Measurements from ENCODE around the gene TAF1B.

The TAF1B gene

DNA sequence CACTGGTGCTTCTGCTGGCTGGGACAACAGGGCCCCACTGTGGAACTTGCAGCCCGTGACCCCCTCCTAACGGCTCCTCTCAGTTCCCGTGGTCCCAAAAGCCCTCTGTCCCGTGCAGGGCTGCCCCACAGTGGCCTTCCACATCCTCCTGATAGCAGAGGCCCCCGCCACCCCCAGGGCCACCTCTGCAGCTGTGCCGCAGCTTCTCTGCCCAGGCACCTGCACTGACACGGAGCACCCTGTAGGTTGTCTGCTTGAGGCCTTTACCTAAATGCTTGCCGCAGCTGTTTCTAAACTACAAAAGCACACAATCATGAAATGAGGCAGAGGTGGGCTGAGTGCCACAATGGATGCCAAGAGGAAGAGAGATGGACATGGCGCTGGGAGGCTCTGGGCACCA lies 94.7 kb downstream of the TAF1B start:
- DNase-seq = no peak

DNA sequence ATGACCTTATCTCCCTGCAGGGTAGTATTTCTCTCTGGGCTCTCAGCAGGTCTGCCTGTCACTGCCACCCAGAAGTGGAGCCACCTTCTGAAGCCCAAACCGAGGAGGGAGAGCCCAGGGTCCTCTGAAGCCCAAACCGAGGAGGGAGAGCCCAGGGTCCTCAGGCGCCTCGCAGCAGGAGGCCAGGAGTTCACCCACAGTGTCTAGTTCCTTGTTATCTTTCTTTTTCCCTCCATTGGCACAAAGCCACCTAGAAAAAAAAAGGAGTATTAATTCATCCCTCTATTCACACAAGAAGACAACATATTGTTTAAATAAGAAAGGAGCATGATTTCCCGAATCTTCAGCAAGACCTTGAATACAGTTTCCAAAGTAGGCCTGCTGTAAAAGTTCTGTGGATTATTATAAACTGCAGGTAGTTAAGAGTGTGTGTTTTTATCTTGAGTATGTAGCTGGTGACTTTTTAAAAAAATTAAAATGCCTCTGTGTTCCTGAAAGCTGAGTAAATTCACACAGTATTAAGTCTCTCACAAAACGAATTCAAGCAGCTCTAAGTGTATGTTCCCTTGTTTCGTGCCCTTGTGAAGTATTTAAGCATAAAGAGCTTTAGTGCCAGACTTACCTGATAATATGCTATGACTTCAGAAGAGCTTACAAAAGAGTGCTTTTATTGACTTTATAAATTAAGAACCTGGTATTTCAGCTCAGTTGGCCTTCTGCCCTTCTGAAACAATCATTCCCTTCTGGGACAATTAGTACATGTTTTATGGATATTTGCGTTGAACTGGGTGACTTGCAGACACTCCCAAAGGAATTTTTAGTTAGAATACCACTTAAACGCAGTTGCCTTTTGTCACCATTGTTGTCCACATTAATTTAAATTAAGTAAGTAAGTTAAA lies 96.6 kb downstream of the TAF1B start:
- DNase-seq = no peak

DNA sequence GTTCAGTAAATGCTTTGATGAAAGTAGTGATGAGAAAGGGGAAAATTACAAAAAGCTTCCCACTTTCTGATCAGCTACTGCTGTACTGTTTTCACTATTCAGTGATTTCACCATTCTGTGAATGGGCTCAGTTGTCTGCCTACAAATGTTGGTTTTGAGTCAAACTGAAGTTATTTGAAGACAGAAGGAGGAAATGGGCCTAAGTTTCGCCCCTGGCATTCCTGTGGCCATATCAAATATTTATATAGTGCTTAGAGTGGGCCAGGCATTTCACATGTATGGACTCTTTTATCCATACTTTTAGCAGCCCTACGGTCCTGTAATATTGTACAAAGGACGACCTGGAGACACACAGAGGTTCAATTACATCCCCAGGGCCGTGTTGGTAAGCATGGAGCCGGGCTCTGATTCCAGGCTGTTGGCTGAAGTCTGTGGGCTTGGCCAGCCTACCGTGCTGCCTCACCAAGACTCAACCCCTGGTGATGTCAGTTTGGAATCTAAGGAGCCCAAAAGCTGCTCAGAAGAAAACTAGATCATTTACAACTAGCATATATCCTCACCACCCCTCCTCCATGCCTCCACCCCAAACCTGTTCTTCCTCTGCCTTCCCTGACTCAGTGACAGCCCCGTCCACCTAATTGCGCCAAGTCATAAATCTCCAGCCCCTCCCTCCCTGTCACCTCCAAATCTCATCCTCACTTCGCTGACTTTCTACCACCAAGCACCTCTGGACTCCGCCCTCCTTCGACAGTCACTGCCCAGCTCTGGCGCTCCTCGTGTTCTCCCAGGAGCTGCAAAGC lies 98.1 kb downstream of the TAF1B start:
- no peak for DNase-seq

DNA sequence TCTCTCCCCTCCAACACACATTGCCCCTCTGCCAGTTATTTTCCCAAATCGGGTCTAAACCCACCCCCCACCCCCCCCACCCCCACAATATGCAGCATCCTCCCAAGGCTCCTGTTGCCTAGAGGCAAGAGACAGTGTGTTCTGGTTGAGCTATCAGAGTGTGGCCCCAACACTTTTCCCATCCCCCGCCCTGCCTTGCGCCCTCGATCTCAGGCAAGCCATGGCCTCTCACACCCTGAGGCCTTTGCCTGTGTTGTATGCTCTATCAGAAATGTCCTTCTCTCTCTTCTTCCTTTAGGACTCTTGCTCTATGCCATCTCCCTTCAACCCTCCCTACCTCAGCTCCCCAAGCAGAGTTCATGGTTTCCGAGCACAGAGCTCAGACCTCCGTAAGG lies 98.7 kb downstream of the TAF1B start:
- DNase-seq = no peak

GRCh38 chr2:9944330-9944758 lies 101.1 kb downstream of the TAF1B start:
- no peak for DNase-seq

- DNase-seq = no peak
Measured at GRCh38 chr2:9945596-9945995, 102.3 kb downstream of the TAF1B start.

DNA sequence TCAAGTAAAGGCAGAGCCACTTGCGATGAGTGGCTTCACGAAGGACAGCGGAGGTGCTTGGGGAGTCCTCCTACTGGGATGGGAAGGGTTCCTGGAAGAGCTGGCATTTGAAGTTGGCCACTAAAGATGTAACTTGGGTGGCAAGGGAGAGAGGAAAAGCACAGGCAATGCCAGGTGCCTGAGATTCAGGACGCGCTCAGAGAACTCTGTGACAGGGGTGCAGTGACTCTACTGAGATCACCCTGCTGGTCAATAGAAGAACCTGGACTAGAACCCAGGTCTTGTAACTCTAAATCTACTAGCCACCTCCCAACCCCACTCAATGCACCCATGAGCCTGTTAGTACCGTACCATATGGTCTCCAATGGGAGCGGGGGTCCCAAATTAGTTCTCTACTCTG lies 102.8 kb downstream of the TAF1B start:
- no peak for DNase-seq

DNA sequence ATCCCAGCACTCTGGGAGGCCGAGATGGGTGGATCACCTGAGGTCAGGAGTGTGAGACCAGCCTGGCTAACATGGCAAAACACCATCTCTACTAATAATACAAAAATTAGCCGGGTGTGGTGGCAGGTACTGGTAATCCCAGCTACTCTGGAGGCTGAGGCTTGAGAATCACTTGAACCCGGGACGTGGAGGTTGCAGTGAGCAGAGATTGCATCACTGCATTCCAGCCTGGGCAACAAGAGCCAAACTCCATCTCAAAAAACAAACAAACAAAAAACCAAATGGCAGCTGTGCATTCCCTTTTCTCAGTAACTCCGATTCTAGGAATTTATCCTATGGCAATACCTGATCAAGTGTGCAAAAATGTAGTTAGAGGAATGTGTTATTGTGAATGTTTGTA lies 103.5 kb downstream of the TAF1B start:
- no peak for DNase-seq

- no peak for DNase-seq
Measured at GRCh38 chr2:9948721-9949120, 105.4 kb downstream of the TAF1B start.

DNA sequence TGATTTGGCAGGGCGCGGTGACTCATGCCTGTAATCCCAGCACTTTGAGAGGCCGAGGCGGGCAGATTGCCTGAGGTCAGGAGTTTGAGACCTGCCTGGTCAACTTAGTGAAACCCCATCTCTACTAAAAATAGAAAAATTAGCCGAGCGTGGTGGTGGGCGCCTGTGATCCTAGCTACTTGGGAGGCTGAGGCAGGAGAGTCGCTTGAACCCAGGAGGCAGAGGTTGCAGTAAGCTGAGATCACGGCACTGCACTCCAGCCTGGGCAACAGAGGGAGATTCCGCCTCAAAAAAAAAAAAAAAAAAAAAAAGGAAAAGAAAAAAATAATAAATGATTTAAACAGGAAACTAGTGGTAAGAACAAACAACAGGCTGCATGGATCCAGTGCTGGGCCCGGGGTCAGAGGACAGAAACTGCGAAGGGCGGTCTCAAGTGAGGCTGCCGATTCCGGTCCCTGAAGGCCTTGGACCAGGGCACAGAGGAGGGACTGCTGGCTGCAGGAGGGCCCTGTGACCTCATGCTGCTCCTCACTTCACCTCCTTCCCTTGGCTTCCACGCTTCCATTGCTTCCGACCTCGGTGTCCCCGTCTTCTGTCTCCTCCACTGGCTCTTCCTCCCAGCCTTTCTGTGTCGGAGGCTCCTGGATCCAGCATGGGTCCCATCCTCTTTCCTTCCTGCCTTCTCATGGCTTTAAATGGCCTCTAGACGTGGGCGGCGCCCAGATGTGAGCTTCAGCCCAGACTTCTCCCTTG lies 106.1 kb downstream of the TAF1B start:
- no peak for DNase-seq

DNA sequence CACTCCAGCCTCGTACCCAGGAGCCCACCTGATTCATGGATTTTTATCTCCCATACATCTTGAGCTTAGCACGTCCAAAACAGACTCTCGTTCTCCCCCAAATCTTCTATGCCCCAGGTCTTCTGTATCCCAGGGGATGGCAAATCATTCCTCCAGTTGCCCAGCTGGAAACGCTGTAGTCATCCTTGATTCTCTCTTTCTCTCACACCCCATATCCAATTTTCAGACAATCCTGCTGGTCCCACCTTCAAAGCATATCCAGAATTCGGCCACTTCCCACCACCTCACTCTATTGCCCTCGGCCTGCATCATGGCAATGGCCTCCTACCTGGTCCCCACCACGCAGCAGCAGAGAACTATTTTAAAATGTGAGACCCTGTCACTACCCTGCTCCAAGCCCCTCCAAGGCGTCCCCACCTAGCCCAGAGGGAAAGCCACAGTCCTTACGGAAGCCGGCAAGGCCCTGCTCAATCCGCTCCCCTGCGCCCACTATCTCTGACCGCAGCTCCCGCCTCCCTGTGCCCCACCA lies 106.8 kb downstream of the TAF1B start:
- DNase-seq = no peak

DNA sequence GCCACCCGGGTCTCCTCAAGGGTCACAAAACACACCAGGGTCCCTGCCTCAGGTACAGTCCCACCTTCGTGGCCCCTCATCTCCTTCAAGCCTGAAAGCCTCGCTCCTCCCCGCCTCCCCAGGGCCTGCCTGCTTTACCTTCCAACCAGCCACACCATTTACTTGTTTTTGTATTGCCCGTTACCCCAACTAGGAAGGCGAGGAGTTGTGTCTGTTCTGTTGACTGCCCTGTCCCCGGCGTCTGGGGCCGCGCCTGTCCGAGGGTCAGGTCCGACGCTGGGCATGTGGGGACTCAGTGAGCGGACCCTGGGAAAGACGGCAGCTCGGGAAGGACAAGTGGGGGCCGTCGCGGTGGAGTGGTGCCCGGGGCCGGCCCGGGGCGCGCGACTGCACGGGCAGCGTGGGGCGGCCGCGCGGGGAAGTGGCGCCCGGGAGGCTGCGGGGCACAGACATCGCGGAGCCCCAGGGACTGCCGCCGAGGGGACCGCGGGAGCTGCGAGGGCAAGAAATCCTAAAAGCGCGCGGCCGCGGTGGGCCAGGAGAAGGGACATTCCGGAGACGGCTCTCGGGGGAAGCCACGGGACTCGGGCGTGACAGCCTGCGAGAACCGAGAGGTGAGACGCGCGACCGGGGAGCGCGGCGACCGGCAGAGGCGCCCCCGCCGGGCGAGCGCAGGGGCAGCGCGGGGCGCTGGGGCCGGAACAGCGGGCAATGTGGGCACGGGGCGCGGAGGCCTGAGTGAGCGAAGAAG lies 107.4 kb downstream of the TAF1B start:
- peak in 9 of 56 donors; percentile 21 to 75 (median 50) for DNase-seq

- peak in 1 of 56 donors; percentile 73 for DNase-seq
Measured at GRCh38 chr2:9951272-9951521, 107.9 kb downstream of the TAF1B start.

DNA sequence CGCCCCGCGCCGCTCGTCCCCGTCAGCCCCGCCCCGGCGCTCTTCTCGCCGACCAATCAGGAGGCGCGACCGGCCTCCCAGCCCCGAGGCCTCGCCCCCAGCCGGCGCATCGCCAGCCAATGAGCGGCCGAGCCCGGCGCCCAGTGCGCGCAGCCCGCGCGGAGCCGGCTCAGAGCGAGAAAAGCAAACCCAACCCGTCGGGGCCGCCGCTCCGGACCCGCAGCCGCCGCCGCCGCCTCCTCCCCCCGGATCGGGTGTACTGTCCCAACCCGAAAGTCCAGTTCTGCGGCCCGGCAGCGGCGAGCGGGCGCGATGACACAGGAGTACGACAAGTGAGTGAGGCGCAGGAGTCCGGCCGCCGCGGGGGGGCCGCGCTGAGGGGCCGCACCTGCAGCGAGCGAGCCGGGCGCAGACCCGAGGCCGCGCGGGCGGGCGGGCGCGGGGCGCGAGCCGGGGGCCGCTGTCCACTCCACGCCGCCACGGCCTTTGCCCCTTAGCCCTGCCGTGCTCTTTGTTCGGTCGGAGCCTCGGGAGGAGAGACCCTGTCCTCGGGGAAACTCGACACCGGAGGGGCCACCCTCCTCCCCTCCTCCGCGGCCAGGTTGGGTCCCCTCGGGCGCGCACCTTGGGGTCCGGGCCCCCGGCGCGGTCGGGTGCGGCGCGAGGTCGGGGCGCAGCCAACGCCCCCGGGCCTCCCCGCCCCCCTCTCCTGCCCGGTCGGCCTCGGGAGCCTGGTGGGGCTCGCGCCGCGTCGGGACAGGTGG lies 108.4 kb downstream of the TAF1B start, which contains the start of gene GRHL1:
TSS of gene GRHL1 (plus strand) at position 172 of the 764 bp plus-strand sequence. CDS start at position 313, 141 bp downstream.
- peak; percentile 18 to 95 (median 83) for DNase-seq

- no peak for DNase-seq
Measured at GRCh38 chr2:9952286-9952737, 109.0 kb downstream of the TAF1B start.

- DNase-seq = no peak
Measured at GRCh38 chr2:9952856-9953503, 109.7 kb downstream of the TAF1B start.

- no peak for DNase-seq
Measured at GRCh38 chr2:9954136-9954535, 110.9 kb downstream of the TAF1B start.

DNA sequence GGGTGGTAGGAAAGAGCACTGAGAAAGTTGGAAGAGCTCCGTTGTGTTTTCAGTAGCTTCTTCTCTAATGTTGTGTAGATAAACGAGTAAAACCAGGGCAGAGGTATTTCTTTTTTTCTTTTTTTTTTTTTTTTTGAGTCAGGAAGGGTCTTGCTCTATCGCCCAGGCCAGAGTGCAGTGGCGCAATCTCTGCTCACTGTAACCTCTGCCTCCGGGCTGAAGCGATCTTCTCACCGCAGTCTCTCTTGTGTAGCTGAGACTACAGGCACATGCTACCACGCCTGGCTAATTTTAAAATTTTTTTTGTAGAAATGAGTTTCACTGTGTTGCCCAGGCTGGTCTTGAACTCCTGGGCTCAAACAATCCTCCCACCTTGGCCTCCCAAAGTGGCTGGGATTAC lies 114.8 kb downstream of the TAF1B start:
- no peak for DNase-seq

GRCh38 chr2:9959262-9959661 lies 116.0 kb downstream of the TAF1B start:
- DNase-seq = no peak
